Measurements from ENCODE around the gene CDC45. TPM values are rescaled to one million over a fixed set of nuclear protein-coding genes. Genes with fewer than 3 reads are reported as not detected.
"Not testable (repeated sequence)": the region's sequence is repeated elsewhere in the genome, so short reads cannot be mapped to it uniquely, and the experiment has no call there.

Gene CDC45
- total RNA-seq, 1 experiment from 2014 or later, result 44.6 TPM

- CTCF ChIA-PET, result no interaction called here
- H3K36me3 ChIP-seq (ENCODE audit: control insufficient read depth, insufficient read depth, low read length), result no peaks in the 10 kb centered on the region
- no TSS peak for BruUV-seq (replicated peaks)
- no peak overlapping the region for H3K27ac Mint-ChIP-seq (ENCODE audit: unreplicated experiment)
- TF ChIP-seq CTCF (IDR thresholded peaks at IDR 0.05; ENCODE audit: insufficient read depth in 1 of 2, low read depth in 1 of 2, low read length in 1 of 2, severe bottlenecking in 1 of 2, unreplicated experiment in 1 of 2), result no peak
- intact Hi-C loops (cut with micrococcal nuclease; ENCODE audit: unreplicated experiment), result no loop called here
- no peak overlapping the region for H3K4me3 Mint-ChIP-seq (ENCODE audit: unreplicated experiment)
- POLR2A ChIA-PET, result no interaction called here
- H3K4me1 ChIP-seq, result no peaks in the 10 kb centered on the region
- peak in 1 of 2 experiments; percentile 12 for DNase-seq
- peaks cover 3% of the 10 kb centered on the region for H3K36me3 Mint-ChIP-seq (ENCODE audit: insufficient read depth, unreplicated experiment)
- no peaks in the 10 kb centered on the region for H3K9me3 ChIP-seq
- peaks cover 4% of the 10 kb centered on the region for H3K27me3 Mint-ChIP-seq (ENCODE audit: insufficient read depth, unreplicated experiment)
- no peak overlapping the region for H3K4me3 ChIP-seq (ENCODE audit: low read depth, low read length)
- no peaks in the 10 kb centered on the region for H3K4me1 Mint-ChIP-seq (ENCODE audit: low read depth, unreplicated experiment)
- no peaks in the 10 kb centered on the region for H3K27me3 ChIP-seq (replicated peaks; ENCODE audit: control insufficient read depth, insufficient read depth, low read length)
- H3K9me3 Mint-ChIP-seq (ENCODE audit: unreplicated experiment), result no peaks in the 10 kb centered on the region
These were observed 48.2 kb downstream of the CDC45 start for GRCh38 chr22:19527861-19528417.

- Mint-ChIP-seq H3K4me1 (ENCODE audit: low read depth, unreplicated experiment) (no peaks in the 10 kb centered on the region), H3K27ac (ENCODE audit: unreplicated experiment) (no peak overlapping the region), H3K27me3 (ENCODE audit: insufficient read depth, unreplicated experiment) (peaks cover 5% of the 10 kb centered on the region), H3K4me3 (ENCODE audit: unreplicated experiment) (no peak overlapping the region), H3K9me3 (ENCODE audit: unreplicated experiment) (no peaks in the 10 kb centered on the region), H3K36me3 (ENCODE audit: insufficient read depth, unreplicated experiment) (no peaks in the 10 kb centered on the region)
- no peaks in the 10 kb centered on the region for H3K36me3 ChIP-seq (ENCODE audit: control insufficient read depth, insufficient read depth, low read length)
- TF ChIP-seq CTCF (IDR thresholded peaks at IDR 0.05; ENCODE audit: insufficient read depth in 1 of 2, low read depth in 1 of 2, low read length in 1 of 2, severe bottlenecking in 1 of 2, unreplicated experiment in 1 of 2), result no peak
- H3K27me3 ChIP-seq (replicated peaks; ENCODE audit: control insufficient read depth, insufficient read depth, low read length), result no peaks in the 10 kb centered on the region
- H3K4me3 ChIP-seq (ENCODE audit: low read depth, low read length), result no peak overlapping the region
- CTCF ChIA-PET, result no interaction called here
- DNase-seq, result no peak
- POLR2A ChIA-PET, result no interaction called here
- no peaks in the 10 kb centered on the region for H3K4me1 ChIP-seq
- H3K9me3 ChIP-seq, result no peaks in the 10 kb centered on the region
- intact Hi-C loops (cut with micrococcal nuclease; ENCODE audit: unreplicated experiment), result no loop called here
- BruUV-seq (replicated peaks), result no TSS peak
These were observed 50.1 kb downstream of the CDC45 start for GRCh38 chr22:19529811-19530210.

GRCh38 chr22:19530751-19531150 lies 51.0 kb downstream of the CDC45 start:
- peaks cover 5% of the 10 kb centered on the region for H3K27me3 Mint-ChIP-seq (ENCODE audit: insufficient read depth, unreplicated experiment)
- intact Hi-C loops (cut with micrococcal nuclease; ENCODE audit: unreplicated experiment), result no loop called here
- Histone ChIP-seq H3K9me3 (no peaks in the 10 kb centered on the region), H3K4me3 (ENCODE audit: low read depth, low read length) (no peak overlapping the region), H3K36me3 (ENCODE audit: control insufficient read depth, insufficient read depth, low read length) (no peaks in the 10 kb centered on the region), H3K27me3 (replicated peaks; ENCODE audit: control insufficient read depth, insufficient read depth, low read length) (no peaks in the 10 kb centered on the region), H3K4me1 (no peaks in the 10 kb centered on the region)
- CTCF ChIA-PET, result no interaction called here
- H3K4me1 Mint-ChIP-seq (ENCODE audit: low read depth, unreplicated experiment), result no peaks in the 10 kb centered on the region
- no peaks in the 10 kb centered on the region for H3K36me3 Mint-ChIP-seq (ENCODE audit: insufficient read depth, unreplicated experiment)
- H3K27ac Mint-ChIP-seq (ENCODE audit: unreplicated experiment), result no peak overlapping the region
- DNase-seq, result no peak
- no peaks in the 10 kb centered on the region for H3K9me3 Mint-ChIP-seq (ENCODE audit: unreplicated experiment)
- TF ChIP-seq CTCF (IDR thresholded peaks at IDR 0.05; ENCODE audit: insufficient read depth in 1 of 2, low read depth in 1 of 2, low read length in 1 of 2, severe bottlenecking in 1 of 2, unreplicated experiment in 1 of 2), result no peak
- POLR2A ChIA-PET, result no interaction called here
- H3K4me3 Mint-ChIP-seq (ENCODE audit: unreplicated experiment), result no peak overlapping the region
- no TSS peak for BruUV-seq (replicated peaks)

GRCh38 chr22:19531327-19531726 lies 51.6 kb downstream of the CDC45 start:
- DNase-seq; H3K4me1 ChIP-seq; POLR2A ChIA-PET; H3K27ac Mint-ChIP-seq (ENCODE audit: unreplicated experiment); H3K9me3 ChIP-seq; H3K4me3 ChIP-seq (ENCODE audit: low read depth, low read length); H3K36me3 Mint-ChIP-seq (ENCODE audit: insufficient read depth, unreplicated experiment); H3K27me3 Mint-ChIP-seq (ENCODE audit: insufficient read depth, unreplicated experiment); H3K4me3 Mint-ChIP-seq (ENCODE audit: unreplicated experiment); H3K9me3 Mint-ChIP-seq (ENCODE audit: unreplicated experiment); BruUV-seq (replicated peaks); H3K27me3 ChIP-seq (replicated peaks; ENCODE audit: control insufficient read depth, insufficient read depth, low read length); CTCF ChIA-PET; intact Hi-C loops (cut with micrococcal nuclease; ENCODE audit: unreplicated experiment); H3K36me3 ChIP-seq (ENCODE audit: control insufficient read depth, insufficient read depth, low read length); H3K4me1 Mint-ChIP-seq (ENCODE audit: low read depth, unreplicated experiment): not testable (repeated sequence)
